Stimulated activated CD4-positive, alpha-beta T cell treated with anti-CD3 and anti-CD28 coated beads, TNF-alpha, amount 100 ng/mL, for 48 hours (primary cell): ENCODE data around the gene POU2F3.

Experiments used
- DNase-seq, 3 donors: peaks; one replicate each; pipeline ENCODE4 v3.0.0-alpha.2; 2020; ENCODE audit warnings: low read depth in 3 of 3

The POU2F3 gene

GRCh38 chr11:120210626-120211521 lies 29.1 kb upstream of the POU2F3 start, which contains the start of gene OAF:
OAF (plus strand) TSS chr11:120211032; CDS start chr11:120211280, 248 bp downstream.
- DNase-seq: peak; percentile 15 to 33 (median 19)

GRCh38 chr11:120211522-120212258 lies 28.2 kb upstream of the POU2F3 start:
- DNase-seq: no peak

- no peak for DNase-seq
Observed at GRCh38 chr11:120212259-120212878, 27.6 kb upstream of the POU2F3 start.

GRCh38 chr11:120212926-120213325 lies 27.0 kb upstream of the POU2F3 start:
- DNase-seq: no peak

GRCh38 chr11:120214581-120214980 lies 25.4 kb upstream of the POU2F3 start:
- no peak for DNase-seq

- no peak for DNase-seq
Observed at GRCh38 chr11:120215634-120216033, 24.3 kb upstream of the POU2F3 start.

GRCh38 chr11:120216426-120217102 lies 23.4 kb upstream of the POU2F3 start:
- no peak for DNase-seq

GRCh38 chr11:120217526-120217925 lies 22.4 kb upstream of the POU2F3 start:
- no peak for DNase-seq

- DNase-seq: no peak
Observed at GRCh38 chr11:120217941-120218694, 21.8 kb upstream of the POU2F3 start.

GRCh38 chr11:120218695-120219033 lies 21.3 kb upstream of the POU2F3 start:
- no peak for DNase-seq

- DNase-seq: no peak
Observed at GRCh38 chr11:120219232-120219937, 20.6 kb upstream of the POU2F3 start.

GRCh38 chr11:120219938-120220746 lies 19.8 kb upstream of the POU2F3 start:
- DNase-seq: no peak

GRCh38 chr11:120220747-120221037 lies 19.2 kb upstream of the POU2F3 start:
- no peak for DNase-seq

GRCh38 chr11:120221115-120221752 lies 18.7 kb upstream of the POU2F3 start:
- DNase-seq: no peak

- DNase-seq: no peak
Observed at GRCh38 chr11:120222916-120223315, 17.0 kb upstream of the POU2F3 start.

- no peak for DNase-seq
Observed at GRCh38 chr11:120223793-120224192, 16.1 kb upstream of the POU2F3 start.

GRCh38 chr11:120224361-120224760 lies 15.6 kb upstream of the POU2F3 start:
- DNase-seq: no peak

GRCh38 chr11:120224972-120225909 lies 14.7 kb upstream of the POU2F3 start:
- DNase-seq: no peak
